GM18909 (cell line): ENCODE data around the gene CCDC107.
A peak's percentile ranks its signal among the peaks of the same experiment; 100 is the strongest.
"Not testable (repeated sequence)": the region's sequence is repeated elsewhere in the genome, so short reads cannot be mapped to it uniquely, and the experiment has no call there.

Experiments used
- ATAC-seq: cut with Tn5 transposase; IDR thresholded peaks from one replicate; pipeline ENCODE4 v1.9.1; 2021; ENCODE audit warnings: mild to moderate bottlenecking; ENCODE audit not compliant: unreplicated experiment, poor library complexity

CCDC107 gene

DNA sequence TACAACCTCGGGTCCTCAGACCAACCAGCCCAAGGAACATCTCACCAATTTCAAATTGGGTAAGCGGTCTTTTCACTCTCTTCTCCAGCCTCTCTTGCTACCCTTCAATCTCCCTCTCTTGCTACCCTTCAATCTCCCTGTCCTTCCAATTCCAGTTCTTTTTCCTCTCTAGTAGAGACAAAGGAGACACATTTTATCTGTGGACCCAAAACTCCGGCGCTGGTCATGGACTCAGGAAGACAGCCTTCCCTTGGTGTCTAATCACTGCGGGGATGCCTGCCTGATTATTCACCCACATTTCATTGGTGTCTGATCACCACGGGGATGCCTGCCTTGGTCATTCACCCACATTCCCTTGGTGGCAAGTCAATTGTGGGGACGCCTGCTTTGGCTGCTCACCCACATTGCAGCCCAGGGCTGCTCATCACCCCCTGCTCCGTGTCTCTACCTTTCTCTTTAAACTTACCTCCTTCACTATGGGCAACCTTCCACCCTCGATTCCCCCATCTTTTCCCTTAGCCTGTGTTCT lies 20.6 kb upstream of the CCDC107 start:
- ATAC-seq: not testable (repeated sequence)

DNA sequence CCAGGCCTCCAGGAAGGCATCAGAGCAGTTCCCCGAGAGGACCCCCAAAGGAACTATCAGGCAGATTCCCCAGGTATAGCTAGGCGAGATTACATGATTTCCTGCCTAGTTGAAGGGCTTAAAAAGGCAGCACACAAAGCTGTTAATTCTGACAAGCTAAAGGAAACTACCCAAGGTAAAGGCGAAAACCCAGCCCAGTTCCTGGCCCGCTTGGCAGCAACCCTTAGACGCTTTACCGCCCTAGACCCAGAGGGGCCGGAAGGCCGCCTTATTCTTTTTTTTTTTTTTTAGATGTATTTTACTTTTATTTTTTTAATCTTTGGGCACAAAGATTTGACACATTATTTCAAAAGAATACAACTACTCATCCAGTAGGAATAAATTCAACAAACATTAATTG lies 19.3 kb upstream of the CCDC107 start:
- ATAC-seq: not testable (repeated sequence)

DNA sequence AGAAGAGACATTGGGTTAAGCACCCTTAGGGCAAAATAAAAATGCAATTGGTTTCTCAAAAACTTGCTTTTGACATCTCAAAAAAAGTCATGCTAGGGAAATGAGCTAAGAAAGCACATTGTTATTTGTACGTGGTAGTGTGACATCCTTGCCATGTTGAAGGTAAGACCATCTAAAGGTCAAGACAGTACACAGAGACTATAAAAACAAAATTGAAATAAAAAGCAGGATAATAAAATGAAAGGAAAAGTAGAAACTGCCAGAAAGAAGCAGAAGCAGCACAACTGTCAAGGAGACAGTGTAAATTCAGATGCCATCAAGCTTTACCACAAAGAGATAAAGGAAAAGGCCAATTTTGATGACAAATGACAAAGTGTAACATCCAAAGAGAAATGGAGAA lies 18.9 kb upstream of the CCDC107 start:
- not testable (repeated sequence) for ATAC-seq

DNA sequence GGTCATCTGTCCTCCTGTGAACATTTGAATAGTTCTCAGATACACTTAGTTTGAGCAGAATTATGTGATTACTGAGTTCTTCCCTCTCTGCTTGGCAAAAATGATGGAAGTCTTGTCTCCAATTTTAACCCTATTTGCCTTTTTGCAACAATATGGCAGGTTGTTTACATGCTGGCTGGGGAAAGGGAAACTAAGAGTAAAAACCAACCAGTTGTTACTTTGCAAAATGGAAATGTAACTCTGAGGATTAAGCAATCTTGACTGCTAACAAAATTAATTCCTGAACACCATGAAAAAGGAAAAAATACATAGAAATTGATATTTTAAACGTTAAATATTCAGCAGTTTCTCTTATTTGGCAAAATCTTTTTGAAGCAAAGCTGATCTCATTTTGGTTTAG lies 18.5 kb upstream of the CCDC107 start:
- no peak for ATAC-seq

DNA sequence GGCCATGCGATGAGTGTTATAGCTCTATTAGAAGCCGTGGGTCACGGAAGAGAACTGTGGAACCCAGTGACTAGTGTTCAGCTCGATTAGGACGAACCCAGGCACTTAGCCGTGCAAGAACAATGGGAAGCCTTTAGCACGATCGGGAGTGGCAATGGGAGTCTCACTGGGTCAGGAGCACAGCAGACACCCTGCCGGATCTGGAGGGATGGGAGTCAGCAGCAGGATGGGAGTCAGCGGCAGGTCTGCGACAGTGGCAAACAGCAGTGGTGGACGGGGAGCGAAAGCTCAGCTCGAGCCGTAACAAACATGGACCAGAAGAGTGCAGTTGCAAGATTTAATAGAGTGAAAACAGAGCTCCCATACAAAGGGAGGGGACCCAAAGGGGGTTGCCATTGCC lies 17.7 kb upstream of the CCDC107 start:
- not testable (repeated sequence) for ATAC-seq

DNA sequence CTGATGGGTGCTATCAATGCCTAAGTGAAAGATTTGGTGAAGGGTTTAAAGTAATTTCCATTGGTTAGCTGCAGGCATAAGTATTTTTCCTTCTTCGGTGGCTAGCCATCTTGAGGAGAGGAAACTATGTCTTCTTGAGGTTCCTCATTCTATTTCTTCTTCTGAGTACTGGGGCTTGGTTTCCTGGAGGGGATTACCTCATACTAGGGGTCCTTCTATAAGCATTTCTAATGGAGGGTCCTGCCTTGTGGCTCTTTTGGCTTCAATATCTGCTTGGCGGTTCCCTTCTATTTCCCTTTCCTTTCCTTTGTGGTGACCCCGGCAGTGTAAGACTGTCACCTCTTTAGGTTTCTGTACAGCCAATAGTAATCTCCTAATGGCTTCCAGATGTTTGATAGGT lies 16.6 kb upstream of the CCDC107 start:
- ATAC-seq: not testable (repeated sequence)

DNA sequence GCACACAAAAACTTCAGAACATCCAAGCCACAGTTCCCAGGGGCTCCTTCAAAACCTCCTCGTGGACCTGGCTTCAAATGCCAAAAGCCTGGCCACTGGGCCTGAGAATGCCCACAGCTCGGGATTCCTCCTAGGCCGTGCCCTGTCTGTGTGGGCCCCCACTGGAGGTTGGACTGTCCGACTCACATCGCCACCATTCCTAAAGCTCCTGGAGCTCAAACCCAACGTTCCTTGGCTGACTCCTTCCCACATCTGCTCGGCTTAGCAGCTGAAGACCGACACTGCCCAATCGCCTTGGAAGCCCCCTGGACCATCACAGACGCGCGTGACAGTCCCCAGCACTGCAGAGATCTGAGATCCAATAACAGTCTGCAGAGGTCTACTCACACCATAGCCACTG lies 15.0 kb upstream of the CCDC107 start:
- ATAC-seq: no peak

DNA sequence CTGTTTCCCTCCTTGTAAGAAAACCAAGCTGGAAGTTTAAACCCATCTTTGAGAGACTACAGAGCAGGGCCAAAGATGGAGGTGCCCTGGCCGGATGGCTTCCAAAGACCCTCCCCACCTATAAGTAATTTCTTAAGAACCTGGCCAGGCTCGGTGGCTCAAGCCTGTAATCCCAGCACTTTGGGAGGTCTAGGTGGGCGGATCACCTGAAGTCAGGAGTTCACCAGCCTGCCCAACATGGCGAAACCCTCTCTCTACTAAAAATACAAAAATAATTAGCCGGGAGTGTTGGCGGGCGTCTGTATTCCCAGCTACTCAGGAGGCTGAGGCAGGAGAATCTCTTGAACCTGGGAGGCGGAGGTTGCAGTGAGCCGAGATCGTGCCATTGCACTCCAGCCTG lies 12.4 kb upstream of the CCDC107 start:
- ATAC-seq: not testable (repeated sequence)

DNA sequence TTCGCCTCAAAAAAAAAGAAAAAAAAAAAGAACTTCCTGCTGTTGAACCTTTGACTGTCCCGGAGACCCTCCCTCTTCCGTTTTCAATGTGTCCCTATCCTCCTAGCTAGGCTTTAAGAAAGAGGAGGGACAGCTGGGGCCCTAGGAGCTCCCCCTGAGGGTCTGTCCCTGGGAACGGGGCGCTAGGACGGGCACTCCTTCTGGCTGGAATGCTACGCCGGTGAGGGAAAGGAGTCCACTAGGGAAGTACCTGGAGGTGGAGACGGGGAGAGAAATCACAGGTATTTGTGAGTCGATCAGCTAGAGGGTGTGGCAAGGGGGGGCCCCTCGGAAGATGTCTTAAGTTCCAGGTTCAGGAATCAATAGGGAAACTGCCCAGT lies 11.9 kb upstream of the CCDC107 start:
- ATAC-seq: no peak

DNA sequence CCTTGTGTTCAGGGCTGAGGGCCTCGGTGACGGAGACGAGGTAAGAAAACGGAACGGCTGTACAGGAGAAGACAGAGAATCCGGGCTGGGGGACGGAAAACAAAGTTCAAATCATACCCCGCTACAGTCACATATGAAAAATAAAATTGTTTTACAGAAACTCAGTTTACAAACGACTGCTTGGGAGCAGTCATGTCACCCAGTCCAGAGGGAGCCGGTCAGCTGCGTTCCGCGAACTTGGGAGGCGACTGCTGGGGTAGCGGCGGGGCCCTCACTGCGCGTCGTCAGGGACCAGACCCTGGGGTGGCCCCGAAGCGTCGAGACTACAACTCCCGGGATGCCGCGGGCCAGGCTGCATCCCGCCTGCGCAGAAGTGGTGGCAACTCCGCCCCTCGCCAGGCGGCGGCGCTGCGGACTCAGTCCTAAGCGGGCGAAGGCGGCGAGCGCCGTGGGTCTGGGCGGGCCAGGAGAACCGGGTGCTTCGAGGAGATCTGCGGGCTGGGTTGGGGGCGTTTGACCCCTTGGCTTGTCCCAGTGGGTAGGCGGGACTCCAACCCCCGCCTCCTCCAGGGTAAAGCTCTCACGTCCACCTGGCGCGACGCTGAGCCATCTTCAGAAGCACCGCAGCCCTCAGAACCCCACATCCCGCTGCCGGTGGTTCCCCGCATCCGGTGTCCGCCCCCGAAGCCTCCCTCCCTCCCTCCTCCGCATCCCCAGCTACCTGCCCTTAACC lies 11.4 kb upstream of the CCDC107 start:
- ATAC-seq: peak; percentile 93

DNA sequence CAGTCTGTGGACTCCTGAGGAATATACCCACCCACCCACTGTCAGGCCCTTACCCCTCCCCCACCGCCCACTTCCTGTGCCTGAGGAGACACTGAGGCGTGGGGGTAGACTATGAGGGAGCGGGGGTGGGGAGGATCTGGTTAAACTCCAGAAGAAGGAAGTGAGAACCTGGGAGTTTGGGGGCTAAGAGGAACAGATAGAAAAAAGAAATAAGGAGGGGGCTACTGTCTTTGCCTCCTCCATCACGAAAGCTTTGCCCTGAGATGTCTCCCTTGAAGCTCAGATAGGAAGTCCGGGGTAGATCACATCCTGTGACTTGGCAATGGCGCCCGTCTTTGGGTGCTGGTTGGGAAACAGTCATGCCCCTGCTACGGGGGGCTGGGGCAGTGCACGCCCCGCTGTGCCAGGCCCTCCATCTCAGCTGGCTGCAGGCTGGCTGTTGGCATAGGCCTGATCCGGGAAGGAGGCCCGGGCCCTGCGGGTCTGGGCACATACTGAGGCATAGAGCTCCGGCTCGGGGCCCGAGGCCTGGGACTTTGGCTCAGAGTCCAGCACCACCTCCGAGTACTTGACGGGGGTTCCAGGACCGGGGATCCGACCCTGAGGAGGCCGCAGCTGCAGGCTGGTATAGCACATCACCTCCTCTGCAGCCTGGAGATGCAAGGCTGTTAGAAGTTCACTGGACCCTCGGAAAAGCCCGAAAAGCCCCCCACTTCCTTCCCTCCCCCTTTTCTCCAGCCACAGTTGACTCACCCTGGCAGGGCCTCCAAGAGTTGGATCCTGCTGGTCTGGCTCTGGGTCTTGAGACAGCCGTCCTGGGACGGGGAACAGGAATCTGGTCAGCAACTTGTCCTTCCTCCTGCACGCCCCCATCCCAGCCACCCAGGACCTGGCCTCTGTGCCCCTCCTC lies 8.4 kb upstream of the CCDC107 start:
- ATAC-seq: no peak

DNA sequence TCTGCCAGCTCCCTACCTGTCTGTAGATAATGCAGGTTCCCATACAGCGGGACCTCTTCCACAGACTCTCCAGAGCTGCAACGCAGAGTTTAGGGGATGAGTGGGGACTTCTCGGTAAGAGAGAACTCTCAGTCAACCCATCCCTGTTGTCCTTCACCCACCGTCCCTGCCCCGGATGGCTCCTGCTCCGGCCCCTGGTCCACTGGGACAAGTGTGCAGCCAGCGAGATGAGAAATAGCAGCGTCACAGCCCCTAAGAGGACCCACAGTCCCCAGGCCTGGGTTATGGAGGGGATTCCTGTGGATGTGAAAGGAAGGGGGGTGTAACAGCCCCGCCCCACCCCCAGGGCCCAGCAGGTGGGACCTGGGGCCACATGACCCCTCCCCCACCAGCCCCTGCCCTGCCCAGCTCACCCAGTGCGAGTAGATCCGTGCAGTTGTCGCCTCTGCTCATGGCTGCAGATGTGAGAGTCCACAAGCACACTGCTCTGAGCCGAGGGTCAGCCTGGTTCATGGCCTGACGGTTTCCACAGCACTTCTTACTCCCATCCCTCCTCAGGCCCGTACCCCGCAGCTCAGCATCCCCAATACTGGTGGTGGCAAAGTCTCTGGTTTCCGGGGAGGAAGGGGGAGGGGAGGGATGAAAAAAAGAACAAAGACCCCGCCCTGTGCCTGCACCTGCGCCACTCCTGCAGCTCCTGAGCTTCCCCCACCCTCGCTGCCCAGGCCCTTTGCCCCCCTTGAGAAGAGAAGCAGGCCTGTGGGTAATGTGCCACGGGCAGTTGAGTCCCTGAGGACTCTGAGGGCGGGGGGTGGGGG lies 7.5 kb upstream of the CCDC107 start, which contains the start of gene SIT1:
Gene SIT1, minus strand, starts transcription at position 591 of the 818 bp plus-strand sequence. Its CDS starts 78 bp downstream, at position 513.
- ATAC-seq: no peak

DNA sequence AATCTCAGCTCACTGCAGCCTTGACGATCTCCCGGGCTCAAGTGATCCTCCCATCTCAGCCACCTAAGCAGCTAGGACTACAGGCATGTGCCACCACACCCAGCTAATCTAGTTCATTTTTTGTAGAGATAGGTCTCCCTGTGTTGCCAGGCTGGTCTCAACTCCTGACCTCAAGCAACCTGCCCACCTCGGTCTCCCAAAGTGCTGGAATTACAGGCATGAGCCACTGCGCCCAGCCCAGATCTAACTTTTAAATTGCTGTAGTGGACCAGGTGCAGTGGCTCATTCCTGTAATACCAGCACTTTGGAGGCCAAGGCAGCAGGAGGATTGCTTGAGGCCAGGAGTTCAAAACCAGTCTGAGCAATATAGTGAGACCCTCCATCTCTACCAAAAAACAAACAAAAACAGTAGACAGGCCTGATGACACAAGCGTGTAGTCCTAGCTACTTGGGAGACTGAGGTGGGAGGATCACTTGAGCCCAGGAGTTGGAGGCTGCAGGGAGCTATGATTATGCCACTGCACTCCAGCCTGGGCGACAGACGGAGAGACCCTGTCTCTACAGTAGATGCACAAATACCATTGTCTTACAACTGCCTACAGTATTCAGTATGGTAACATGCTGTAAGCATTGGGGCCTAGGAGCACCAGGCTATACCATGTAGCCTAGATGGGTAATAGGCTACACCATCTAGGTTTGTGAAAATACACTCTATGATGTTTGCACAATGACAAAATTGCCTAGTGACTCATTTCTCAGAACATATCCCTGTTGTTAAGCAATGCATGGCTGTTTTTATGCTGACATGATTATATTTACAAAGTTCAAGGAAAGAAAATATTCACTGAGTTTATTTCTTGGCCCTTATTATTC lies 5.9 kb upstream of the CCDC107 start:
- no peak for ATAC-seq

DNA sequence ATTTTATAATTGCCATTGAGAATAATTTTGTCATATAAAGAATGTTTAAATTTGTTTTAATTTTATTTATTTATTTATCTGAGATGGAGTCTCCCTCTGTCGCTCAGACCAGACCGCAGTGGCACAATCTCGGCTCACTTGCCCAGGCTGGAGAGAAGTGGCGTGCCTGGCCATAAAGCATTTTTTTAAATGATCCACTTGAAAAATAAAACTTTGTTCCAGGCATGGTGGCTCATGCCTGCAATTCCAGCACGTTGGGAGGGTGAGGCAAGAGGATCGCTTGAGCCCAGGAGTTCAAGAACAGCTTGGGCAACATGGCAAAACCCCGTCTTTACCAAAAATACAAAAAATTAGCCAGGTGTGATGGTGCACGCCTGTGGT lies 5.3 kb upstream of the CCDC107 start:
- ATAC-seq: no peak

DNA sequence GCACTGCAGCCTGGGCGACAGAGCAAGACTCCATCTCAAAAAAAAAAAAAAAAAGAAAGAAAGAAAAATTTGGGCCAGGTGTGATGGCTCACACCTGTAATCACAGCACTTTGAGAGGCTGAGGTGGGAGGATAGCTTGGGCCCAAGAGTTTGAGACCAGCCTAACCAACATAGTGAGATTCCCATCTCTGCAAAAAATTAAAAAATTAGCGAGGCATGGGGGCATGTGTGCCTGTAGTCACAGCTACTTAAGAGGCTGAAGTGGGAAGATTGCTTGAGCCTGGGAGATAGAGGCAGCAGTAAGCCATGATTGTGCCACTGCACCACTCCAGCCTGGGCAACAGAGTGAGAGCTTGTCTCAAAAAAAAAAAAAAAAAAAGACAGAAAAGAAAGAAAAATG lies 4.5 kb upstream of the CCDC107 start:
- ATAC-seq: no peak

DNA sequence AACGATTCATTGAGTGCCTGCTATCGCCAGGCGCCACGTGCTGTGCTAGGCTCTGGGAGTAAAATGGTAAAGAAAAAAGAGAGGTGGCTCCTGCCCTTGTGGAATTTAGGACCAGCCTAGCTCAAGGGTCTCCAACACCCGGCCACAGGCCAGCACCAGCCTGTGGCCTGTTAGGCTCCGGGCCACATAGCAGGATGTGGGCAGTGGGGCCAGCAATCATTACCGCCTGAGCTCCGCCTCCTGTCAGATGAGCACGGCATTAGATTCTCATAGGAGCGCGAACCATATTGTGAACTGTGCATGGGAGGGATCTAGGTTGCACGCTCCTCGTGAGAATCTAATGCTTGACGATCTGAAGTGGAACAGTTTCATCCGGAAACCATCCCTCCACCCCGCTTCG lies 1.7 kb upstream of the CCDC107 start:
- ATAC-seq: no peak

DNA sequence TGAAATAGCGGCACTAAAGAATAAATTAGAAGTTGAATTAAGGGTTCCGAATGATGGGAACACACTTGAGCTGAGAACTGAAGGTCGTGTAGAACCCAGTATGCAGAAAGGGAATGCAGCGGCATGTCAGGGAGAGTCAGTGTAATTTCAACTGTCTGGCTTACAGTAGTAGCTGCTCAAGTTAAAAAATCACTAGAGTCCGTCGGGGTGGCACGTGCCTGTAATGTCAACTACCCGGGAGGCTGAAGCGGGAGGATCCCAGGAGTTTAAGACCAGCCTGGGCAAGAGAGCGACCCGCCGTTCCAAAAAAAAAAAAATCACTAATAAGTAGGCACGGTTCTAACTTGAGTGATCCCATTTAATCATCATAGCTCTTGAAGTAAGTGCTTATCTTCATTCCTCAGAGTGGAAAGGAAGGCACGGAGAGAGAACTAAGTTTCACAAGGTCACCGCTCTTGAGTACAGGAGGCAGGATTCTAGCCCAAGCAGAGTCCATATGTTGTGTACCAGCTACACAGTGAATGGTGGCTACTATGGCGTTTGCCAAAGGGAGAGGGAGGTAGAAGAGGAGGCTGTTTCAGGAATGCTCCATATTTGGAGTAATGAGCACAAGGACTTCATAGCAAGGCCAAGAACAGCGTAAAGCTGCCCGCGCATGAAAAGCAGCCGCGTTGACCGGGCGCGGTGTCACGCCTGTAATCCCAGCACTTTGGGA lies 1.1 kb upstream of the CCDC107 start:
- no peak for ATAC-seq

DNA sequence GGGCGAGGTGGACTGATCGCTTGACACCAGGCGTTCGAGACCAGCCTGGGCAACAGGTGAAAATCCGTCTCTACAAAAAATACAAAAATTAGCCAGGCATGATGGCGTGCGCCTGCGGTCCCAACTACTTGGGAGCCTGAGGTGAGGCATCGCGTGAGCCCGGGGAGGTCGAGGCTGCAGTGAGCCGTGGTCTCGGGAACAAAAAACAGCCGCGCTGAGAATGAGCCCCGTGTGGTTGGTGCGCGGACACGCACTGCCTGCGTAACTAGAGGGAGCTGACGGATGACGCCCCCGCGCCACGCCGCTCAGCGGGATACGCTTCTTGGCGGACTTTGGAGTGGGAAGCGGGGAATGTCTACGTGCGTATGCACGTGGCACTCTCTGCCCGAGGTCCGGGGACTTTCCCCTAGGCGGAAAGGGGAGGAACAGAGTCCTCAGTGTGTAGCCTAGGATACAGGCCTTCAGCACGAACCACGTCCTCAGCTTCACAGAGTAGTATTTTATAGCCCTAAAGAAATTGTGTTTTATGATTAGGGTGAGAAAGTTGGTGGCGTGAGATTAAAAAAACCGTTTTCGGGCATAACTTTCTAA lies 451 bp upstream of the CCDC107 start, which contains the start of gene RMRP:
Gene RMRP, minus strand, starts transcription at position 474 of the 591 bp plus-strand sequence.
- peak; percentile 88 for ATAC-seq

DNA sequence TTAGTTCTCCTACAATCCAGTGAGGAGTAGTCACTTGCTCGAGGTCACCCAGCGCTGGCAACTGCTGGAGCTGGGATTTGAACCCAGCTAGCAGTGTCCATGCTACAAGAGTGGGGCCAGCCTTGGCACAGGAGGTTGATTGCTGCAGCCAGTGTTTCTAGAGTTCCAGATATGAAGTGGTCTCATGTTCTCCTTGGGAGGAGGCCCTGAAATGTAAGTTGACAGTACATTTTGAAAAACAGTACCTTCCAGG lies 802 bp downstream of the CCDC107 start:
- no peak for ATAC-seq
